Measurements from ENCODE around the gene MAGI2. TPM values are rescaled to one million over a fixed set of nuclear protein-coding genes. Genes with fewer than 3 reads are reported as not detected.

Gene MAGI2
- total and polyA plus RNA-seq, 8 donors, result 1.3 to 4.0 (median 2.0) TPM

DNA sequence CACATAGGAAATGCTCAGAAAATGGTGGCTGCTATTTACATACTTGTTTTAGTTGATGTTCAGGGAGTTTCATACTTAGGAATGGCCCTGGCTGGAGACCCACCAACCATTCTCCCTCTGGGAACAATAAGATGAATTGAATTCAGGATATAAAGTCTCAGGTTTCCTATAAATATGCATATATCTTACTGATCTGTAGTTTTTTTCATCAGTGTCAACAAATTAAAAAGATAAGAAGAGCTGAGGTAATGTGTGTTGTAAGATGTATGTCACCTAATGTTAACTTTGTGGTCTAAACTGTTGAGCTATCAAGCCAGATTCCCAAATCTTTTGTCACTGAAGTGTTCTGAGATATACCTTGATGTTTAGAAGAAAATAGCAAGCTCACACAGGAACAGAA, 457.5 kb downstream of the MAGI2 start:
- no peak for TF ChIP-seq CTCF (IDR thresholded peaks at IDR 0.05)
- intact Hi-C loops (cut with DNase I), result no loop called here
- FAIRE-seq (no peak), ATAC-seq (no peak), DNase-seq (no peak)
- Histone ChIP-seq H3K27ac (no peak overlapping the region), H3K9me3 (no peaks in the 10 kb centered on the region), H3K36me3 (no peaks in the 10 kb centered on the region), H3K27me3 (no peaks in the 10 kb centered on the region), H3K4me3 (no peak overlapping the region), H3K4me1 (no peaks in the 10 kb centered on the region)

- H3K27ac ChIP-seq, result no peak overlapping the region
- H3K9me3 ChIP-seq, result no peaks in the 10 kb centered on the region
- no peak overlapping the region for H3K4me3 ChIP-seq
- TF ChIP-seq CTCF (IDR thresholded peaks at IDR 0.05), result no peak
- no peaks in the 10 kb centered on the region for H3K36me3 ChIP-seq
- FAIRE-seq (no peak), ATAC-seq (no peak), DNase-seq (no peak)
- H3K4me1 ChIP-seq, result no peaks in the 10 kb centered on the region
- intact Hi-C loops (cut with DNase I), result no loop called here
- H3K27me3 ChIP-seq, result no peaks in the 10 kb centered on the region
These were observed 460.1 kb downstream of the MAGI2 start for GRCh38 chr7:78993341-78993740.

- no peak overlapping the region for H3K4me3 ChIP-seq
- intact Hi-C loops (cut with DNase I), result no loop called here
- H3K9me3 ChIP-seq, result no peaks in the 10 kb centered on the region
- no peaks in the 10 kb centered on the region for H3K36me3 ChIP-seq
- ATAC-seq (no peak), DNase-seq (no peak), FAIRE-seq (no peak)
- no peak for TF ChIP-seq CTCF (IDR thresholded peaks at IDR 0.05)
- no peaks in the 10 kb centered on the region for H3K4me1 ChIP-seq
- H3K27ac ChIP-seq, result no peak overlapping the region
- H3K27me3 ChIP-seq, result no peaks in the 10 kb centered on the region
- 52 to 75% methylated on average over 3 of the region's 3 CpGs for WGBS, 2 donors
These were observed 468.0 kb downstream of the MAGI2 start for GRCh38 chr7:78985509-78985908.

DNA sequence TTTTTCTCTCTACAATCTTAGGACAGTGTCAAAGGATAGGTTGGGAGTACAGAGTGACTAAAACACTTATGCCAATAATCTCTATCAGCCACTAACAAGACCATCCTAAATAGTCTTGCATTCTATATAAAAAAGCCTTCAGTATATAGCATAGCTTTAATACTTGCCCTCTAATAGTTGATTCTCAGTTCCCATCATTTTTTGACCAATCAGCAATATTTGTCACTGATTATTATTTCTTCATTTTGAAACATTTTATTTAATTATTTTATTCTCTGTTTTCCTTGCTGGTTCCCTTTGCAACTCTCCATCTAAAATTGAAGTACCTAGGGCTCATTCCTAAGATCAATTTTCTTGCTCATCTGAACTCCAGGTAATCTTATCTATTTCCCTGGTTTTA, 470.0 kb downstream of the MAGI2 start:
- ATAC-seq (no peak), DNase-seq (no peak), FAIRE-seq (no peak)
- Histone ChIP-seq H3K4me3 (no peak overlapping the region), H3K27ac (no peak overlapping the region), H3K36me3 (no peaks in the 10 kb centered on the region), H3K27me3 (no peaks in the 10 kb centered on the region), H3K4me1 (no peaks in the 10 kb centered on the region), H3K9me3 (no peaks in the 10 kb centered on the region)
- intact Hi-C loops (cut with DNase I), result no loop called here
- no peak for TF ChIP-seq CTCF (IDR thresholded peaks at IDR 0.05)

DNA sequence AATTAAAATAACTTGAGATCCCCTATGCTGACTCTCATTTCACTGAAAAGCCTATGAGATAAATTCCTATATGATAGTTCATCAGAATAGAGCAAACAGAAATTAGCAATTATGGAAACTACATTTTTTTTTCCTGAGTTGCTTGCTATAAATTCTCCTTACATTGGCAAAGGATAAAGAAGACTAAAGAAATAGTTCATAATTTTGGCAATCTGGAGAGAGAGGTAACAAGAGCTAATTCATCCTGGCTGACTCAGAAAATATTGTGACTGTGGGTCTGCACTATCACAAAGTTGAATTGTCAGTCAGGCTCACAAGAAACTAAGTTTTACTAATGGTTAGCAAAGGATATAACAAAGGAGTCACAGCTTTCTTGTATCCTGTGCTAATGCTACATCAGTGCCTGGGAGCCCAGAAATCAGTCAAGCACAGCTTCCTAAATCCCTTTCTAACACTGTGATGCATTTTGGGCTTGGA, 483.0 kb downstream of the MAGI2 start:
- Histone ChIP-seq H3K27ac (no peak overlapping the region), H3K36me3 (no peaks in the 10 kb centered on the region), H3K9me3 (no peaks in the 10 kb centered on the region), H3K27me3 (peaks cover 0 to 4% (median 0%) of the 10 kb centered on the region in 4 donors), H3K4me3 (no peak overlapping the region), H3K4me1 (no peaks in the 10 kb centered on the region)
- TF ChIP-seq CTCF (IDR thresholded peaks at IDR 0.05), result no peak
- intact Hi-C loops (cut with DNase I), result no loop called here
- no peak for FAIRE-seq
- no peak for DNase-seq
- no peak for ATAC-seq

Measured in pancreas (tissue), 10 donors.